ENCODE results near the gene ZIC3. TPM values are rescaled to one million over a fixed set of nuclear protein-coding genes. Genes with fewer than 3 reads are reported as not detected.

The ZIC3 gene
- total and polyA plus RNA-seq, 2 experiments from 2014 or later, result 30.8 to 84.4 TPM

- no peak for TF ChIP-seq CTCF (conservative IDR thresholded peaks at IDR 0.05; ENCODE audit: low read depth in 2 of 2)
- TF ChIP-seq ETS1 (IDR thresholded peaks at IDR 0.05), result no peak
- TF ChIP-seq NANOG (IDR thresholded peaks at IDR 0.05; ENCODE audit: borderline replicate concordance), result no peak
- TF ChIP-seq ZNF462 (CRISPR knock-in tag; IDR thresholded peaks at IDR 0.05), result no peak
Measured at GRCh38 chrX:137569470-137569891, 3.6 kb downstream of the ZIC3 start (continued).

- no peaks in the 10 kb centered on the region for H3K9me2 ChIP-seq (ENCODE audit: insufficient read depth)
- peaks cover 49% of the 10 kb centered on the region for H3K79me2 ChIP-seq (replicated peaks; ENCODE audit: insufficient read depth)
- peaks cover 7% of the 10 kb centered on the region; the same call in 1 of the 2 replicates for H3K36me3 ChIP-seq (ENCODE audit: insufficient read depth)
- Mint-ChIP-seq H3K9me3 (no peaks in the 10 kb centered on the region), H3K36me3 (ENCODE audit: low read depth) (peaks cover 46% of the 10 kb centered on the region), H3K27ac (peak overlapping the region; percentile 85; the same call in 1 of the 2 replicates), H3K4me3 (peak overlapping the region; percentile 66), H3K27me3 (ENCODE audit: insufficient read depth, low read depth, poor library complexity) (peaks cover 2% of the 10 kb centered on the region), H3K4me1 (peaks cover 55% of the 10 kb centered on the region)
- peak overlapping the region; percentile 60 for H3K4me3 ChIP-seq
- H3K27me3 ChIP-seq (ENCODE audit: insufficient read depth), result no peaks in the 10 kb centered on the region
- H4K20me1 ChIP-seq (replicated peaks; ENCODE audit: insufficient read depth), result peaks cover 14% of the 10 kb centered on the region
- ATAC-seq (peak; percentile 44), DNase-seq (ENCODE audit: low spot score) (peak; percentile 58)
- H2AFZ ChIP-seq, result no peak overlapping the region
- TF ChIP-seq STAT1 (IDR thresholded peaks at IDR 0.05; ENCODE audit: unreplicated experiment), result no peak
- TF ChIP-seq NANOG (IDR thresholded peaks at IDR 0.05; ENCODE audit: borderline replicate concordance), result no peak
- TF ChIP-seq CREB1 (CRISPR knock-in tag; IDR thresholded peaks at IDR 0.05; ENCODE audit: low read depth), result no peak
- no peak for TF ChIP-seq EZH2phosphoT487 (IDR thresholded peaks at IDR 0.05; ENCODE audit: unreplicated experiment)
- H3F3A ChIP-seq (replicated peaks; ENCODE audit: low read depth), result peaks cover 14% of the 10 kb centered on the region
- peak overlapping the region; percentile 98 for H3K27ac ChIP-seq (ENCODE audit: low read depth)
- peaks cover 60% of the 10 kb centered on the region for H3K4me1 ChIP-seq (ENCODE audit: insufficient read depth)
- peak overlapping the region; percentile 85 for H3K4me2 ChIP-seq
Measured at GRCh38 chrX:137573324-137574101, 7.6 kb downstream of the ZIC3 start.
